ENCODE measurements around the gene C1orf53. TPM values are rescaled to one million over a fixed set of nuclear protein-coding genes. Genes with fewer than 3 reads are reported as not detected.

Gene C1orf53
- total and polyA plus RNA-seq, 2 of the 4 experiments (the other 2 are of a cell fraction), result 4.8 to 7.0 TPM

GRCh38 chr1:197914510-197914909 lies 12.1 kb downstream of the C1orf53 start:
- H3K9me3 ChIP-seq (ENCODE audit: control insufficient read depth, insufficient read depth, low read length), result peaks cover 9% of the 10 kb centered on the region; the same call in 1 of the 2 replicates
- H3K9ac ChIP-seq (ENCODE audit: low read depth, low read length), result no peak overlapping the region
- intact Hi-C loops (cut with micrococcal nuclease), result loop anchor here (2.0 to 10.0 kb wide), 3 partner anchors 300 to 770 kb away; no protein-coding TSS in a partner anchor
- no peak overlapping the region for H3K18ac ChIP-seq (ENCODE audit: low read depth, low read length)
- H3K36me3 ChIP-seq (ENCODE audit: control insufficient read depth, insufficient read depth, low read length), result no peaks in the 10 kb centered on the region
- no peak overlapping the region for H3K14ac ChIP-seq (replicated peaks; ENCODE audit: low read depth, low read length)
- no peak for ATAC-seq (ENCODE audit: low read depth)
- H3K23ac ChIP-seq (ENCODE audit: low read depth, low read length), result no peak overlapping the region
- no peak overlapping the region for H2AK5ac ChIP-seq (ENCODE audit: low read depth, low read length)
- H2BK120ac ChIP-seq (ENCODE audit: low read depth, low read length), result no peak overlapping the region
- BruUV-seq (replicated peaks), result no TSS peak
- H4K5ac ChIP-seq (ENCODE audit: low read depth, low read length), result no peak overlapping the region
- in situ Hi-C loops (cut with MboI; ENCODE audit: low sequenced_read_pairs), result loop anchor here (10.0 to 25.0 kb wide), 2 partner anchors 550 to 773 kb away; no protein-coding TSS in a partner anchor
- no peak overlapping the region for H3K56ac ChIP-seq (ENCODE audit: extremely low read depth, insufficient read depth, low read length)
- H3K4me2 ChIP-seq (ENCODE audit: low read depth, low read length), result no peak overlapping the region
- dilution Hi-C loops (cut with HindIII; ENCODE audit: low sequenced_read_pairs, unreplicated experiment), result no loop called here
- no peak overlapping the region for H2BK20ac ChIP-seq (ENCODE audit: low read depth, low read length)
- peaks cover 14% of the 10 kb centered on the region; the same call in 1 of the 2 replicates for H3K4me1 ChIP-seq (ENCODE audit: control insufficient read depth, insufficient read depth, low read length)
- no peak overlapping the region for H2AK9ac ChIP-seq (replicated peaks; ENCODE audit: low read depth, low read length, poor library complexity)
- peaks cover 100% of the 10 kb centered on the region for H3K27me3 ChIP-seq (ENCODE audit: control insufficient read depth, insufficient read depth, low read length)
- no peak overlapping the region for H2AFZ ChIP-seq (replicated peaks; ENCODE audit: low read length, poor library complexity)
- no peak overlapping the region for H3K4me3 ChIP-seq (ENCODE audit: insufficient read depth, low read depth, low read length)
- H4K91ac ChIP-seq (ENCODE audit: insufficient read depth, low read depth, low read length), result no peak overlapping the region
- CTCF ChIA-PET, result interaction anchor here (0.5 to 1.5 kb wide), 2 partner anchors 14 to 296 kb away, joined by 6 to 8 read pairs; no protein-coding TSS in a partner anchor
- no peaks in the 10 kb centered on the region for H3K79me1 ChIP-seq (ENCODE audit: low read depth in 1 of 2, low read length in 2 of 2)
- H2BK15ac ChIP-seq (ENCODE audit: low read depth, low read length), result no peak overlapping the region
- no peak overlapping the region for H4K8ac ChIP-seq (ENCODE audit: low read depth in 2 of 2, low read length in 2 of 2)
- 0 out of 2 replicates have a peak, but pooled peaks cover 4% of the 10 kb centered on the region for H3K9me1 ChIP-seq (ENCODE audit: insufficient read depth, low read length)
- no CpG with 5 or more reads among the region's 5 CpGs for WGBS, 2 experiments (ENCODE audit: extremely low coverage in 2 of 2, insufficient read length in 1 of 2)
- TF ChIP-seq FOS (IDR thresholded peaks at IDR 0.05; ENCODE audit: low read depth, low read length) (no peak), SMC3 (IDR thresholded peaks at IDR 0.05; ENCODE audit: low read depth, low read length) (no peak), MAZ (IDR thresholded peaks at IDR 0.05; ENCODE audit: borderline replicate concordance, low read depth, low read length) (no peak), RFX5 (IDR thresholded peaks at IDR 0.05; ENCODE audit: low read depth, low read length) (no peak), MAFK (IDR thresholded peaks at IDR 0.05; ENCODE audit: low read depth, low read length) (no peak)
- H4K20me1 ChIP-seq (ENCODE audit: insufficient read depth, low read length), result peaks cover 5% of the 10 kb centered on the region; the same call in 1 of the 2 replicates
- H3K4ac ChIP-seq (ENCODE audit: low read depth, low read length), result no peak overlapping the region
- DNase-seq, result no peak
- POLR2A ChIA-PET (ENCODE audit: unreplicated experiment), result no interaction called here
- no peak overlapping the region for H3K27ac ChIP-seq (ENCODE audit: insufficient read depth, low read length)
- H2BK5ac ChIP-seq (ENCODE audit: low read depth, low read length, poor library complexity, severe bottlenecking), result no peak overlapping the region
